GM15510 (cell line): Measurements from ENCODE around the gene MAB21L1.

Source experiments
- POLR2A ChIP-seq: IDR thresholded peaks from 3 replicates; pipeline ENCODE4 v1.6.1; 2011; ENCODE audit warnings: borderline replicate concordance; ENCODE audit not compliant: insufficient read length; ENCODE audit errors: extremely low read depth

The MAB21L1 gene

GRCh38 chr13:35472323-35472881 is 4.1 kb downstream of the MAB21L1 start:
- TF ChIP-seq POLR2A, result no peak

GRCh38 chr13:35471706-35472322 is 4.7 kb downstream of the MAB21L1 start:
- no peak for TF ChIP-seq POLR2A

DNA sequence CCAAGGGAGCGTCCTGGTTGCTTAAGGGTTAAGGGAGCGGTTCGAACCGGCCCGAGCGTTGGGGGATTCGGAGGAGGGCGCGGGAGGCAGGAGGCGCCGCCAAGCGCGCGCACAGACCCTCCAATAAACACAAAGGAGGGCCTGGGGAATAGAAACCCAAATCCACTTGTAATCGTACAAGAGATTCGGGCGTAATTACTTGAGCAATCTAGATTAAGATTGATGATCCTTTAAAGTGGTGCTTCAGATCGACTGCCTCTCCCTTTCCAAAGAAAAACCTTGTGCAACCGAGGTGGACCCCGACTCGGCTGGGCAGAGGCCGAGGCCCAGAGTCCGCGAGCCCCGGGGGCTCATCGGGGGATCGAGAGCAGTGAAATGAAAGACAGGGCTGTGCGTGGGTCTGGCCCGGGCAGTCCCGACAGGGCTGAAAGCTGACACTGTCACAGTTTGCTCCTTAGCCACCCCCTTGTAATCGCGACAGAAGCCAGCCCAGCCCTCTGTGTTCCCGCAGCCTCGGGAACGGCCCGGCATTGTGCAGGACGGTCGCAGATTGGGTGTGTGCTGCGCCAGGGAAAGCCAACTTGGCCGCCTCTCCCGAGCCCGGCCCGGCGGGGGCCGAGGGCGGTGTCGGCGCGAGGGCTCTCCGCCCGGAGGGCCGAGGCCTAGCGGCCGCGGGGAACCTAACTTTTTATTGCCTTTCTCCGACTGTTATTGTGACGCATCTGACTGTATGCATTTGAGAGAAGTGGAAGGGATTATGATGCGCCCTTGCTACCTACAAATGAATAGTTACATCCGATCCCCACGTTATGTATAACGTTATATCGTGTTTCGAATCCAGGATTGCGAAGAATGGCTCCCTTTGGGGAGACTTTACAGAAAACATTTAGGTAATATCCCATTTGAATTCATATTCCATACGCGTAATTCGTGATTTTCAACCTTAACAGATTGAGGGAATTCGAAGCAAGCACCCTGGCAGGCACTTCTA is 5.5 kb downstream of the MAB21L1 start:
- TF ChIP-seq POLR2A, result no peak

DNA sequence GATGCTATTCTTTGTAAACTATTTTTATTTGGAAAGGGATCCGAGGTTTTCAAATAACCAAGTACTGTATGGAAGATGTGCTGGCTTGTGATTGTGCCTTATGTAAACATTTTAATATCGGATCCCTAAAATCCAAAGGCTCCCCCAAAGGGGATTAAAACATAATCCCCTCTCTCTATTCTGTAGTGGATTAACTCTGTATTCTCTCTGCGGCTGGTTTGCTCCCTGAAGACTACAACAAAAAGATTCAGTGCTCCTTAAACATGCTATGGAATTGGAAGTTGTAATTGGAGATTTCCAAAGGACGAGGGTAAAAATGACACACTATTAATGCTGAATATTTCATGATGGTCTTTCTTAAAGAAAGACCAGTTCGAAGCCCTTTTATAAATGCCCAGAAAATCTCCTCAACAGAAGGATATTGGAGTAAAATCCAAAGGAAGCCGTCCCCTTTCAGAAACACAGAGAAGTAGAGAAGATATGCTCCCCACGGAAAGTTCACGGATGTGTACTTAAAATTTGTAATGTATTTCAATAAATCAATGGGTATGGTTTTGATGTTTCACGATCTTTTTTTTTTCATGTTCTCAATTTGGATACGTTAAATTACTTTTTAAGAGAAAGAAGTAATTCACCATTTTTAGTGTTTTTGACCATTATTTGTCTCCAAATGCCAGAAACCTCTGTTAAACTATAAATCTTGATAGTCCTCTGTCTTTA is 6.5 kb downstream of the MAB21L1 start:
- TF ChIP-seq POLR2A, result no peak

- no peak for TF ChIP-seq POLR2A
Measured at GRCh38 chr13:35468195-35468594, 8.3 kb downstream of the MAB21L1 start.

- no peak for TF ChIP-seq POLR2A
Measured at GRCh38 chr13:35465371-35465770, 11.1 kb downstream of the MAB21L1 start.

- no peak for TF ChIP-seq POLR2A
Measured at GRCh38 chr13:35460061-35460460, 16.4 kb downstream of the MAB21L1 start.

- TF ChIP-seq POLR2A, result no peak
Measured at GRCh38 chr13:35457258-35457657, 19.2 kb downstream of the MAB21L1 start.

DNA sequence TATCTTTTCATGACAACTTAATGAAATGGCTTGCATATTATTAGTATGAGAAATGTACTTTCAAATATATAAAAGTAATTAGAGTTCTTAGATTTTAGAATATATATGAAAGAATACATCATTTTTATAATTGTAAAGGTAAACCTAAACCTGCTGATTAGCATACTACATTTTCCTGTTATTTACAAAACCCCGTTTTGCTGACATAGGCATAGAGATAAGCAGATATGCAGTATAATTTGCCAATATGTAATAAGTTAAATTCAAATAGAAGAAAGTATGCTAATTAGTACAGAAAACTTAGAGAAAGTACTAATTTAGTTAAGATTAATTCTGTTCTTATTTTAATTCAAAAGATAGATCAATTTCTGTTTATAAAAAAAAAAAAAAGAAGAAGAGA is 21.5 kb downstream of the MAB21L1 start:
- TF ChIP-seq POLR2A, result no peak

DNA sequence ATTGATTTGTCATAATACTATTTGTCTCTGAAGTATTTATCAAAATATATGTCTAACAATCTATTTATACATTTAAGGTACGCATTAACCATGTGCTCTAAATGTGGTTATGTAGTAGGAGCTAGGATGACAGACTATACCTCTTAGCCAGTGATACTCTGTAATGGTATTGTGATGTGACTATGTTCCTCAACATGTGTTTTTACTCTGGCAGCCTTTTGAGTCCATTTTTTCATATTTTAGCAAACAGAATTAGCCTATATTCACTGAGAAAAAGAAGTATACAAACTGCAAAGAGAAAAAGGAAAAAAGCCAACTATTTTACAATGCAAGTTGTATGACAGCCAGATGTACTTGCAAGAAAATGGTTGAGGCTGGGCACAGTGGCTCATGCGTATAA is 26.7 kb downstream of the MAB21L1 start:
- no peak for TF ChIP-seq POLR2A

DNA sequence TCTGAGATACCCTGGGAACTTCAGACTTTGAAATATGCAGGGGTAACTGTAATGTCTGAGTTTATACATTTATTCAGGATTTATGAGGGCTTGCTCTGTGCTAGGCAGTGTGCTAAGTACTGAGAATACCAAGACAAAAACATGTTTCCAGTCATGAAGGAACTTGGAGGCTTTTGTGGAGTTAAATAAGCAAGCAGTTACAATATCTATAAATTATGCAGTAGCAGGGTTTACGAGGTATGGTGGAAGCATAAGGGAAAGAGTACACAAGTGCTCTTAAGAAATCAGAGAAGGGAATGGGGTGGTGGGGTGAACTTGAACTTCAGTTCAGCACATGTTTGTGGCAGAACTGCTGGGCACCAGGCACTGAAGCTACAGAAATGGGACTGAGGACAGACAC is 28.0 kb downstream of the MAB21L1 start:
- no peak for TF ChIP-seq POLR2A
